Activated CD4-positive, alpha-beta T cell treated with anti-CD3 and anti-CD28 coated beads, Interleukin-2, amount 50 U/mL, for 48 hours (primary cell): ENCODE measurements around the gene SMIM24.

Experiments
- DNase-seq, 2 experiments: peaks; one replicate each; pipeline ENCODE4 v3.0.0-alpha.2; 2020

SMIM24 gene

GRCh38 chr19:3470500-3471128 is 9.7 kb downstream of the SMIM24 start:
- no peak for DNase-seq

- DNase-seq = no peak
Observed at GRCh38 chr19:3469638-3470499, 10.5 kb downstream of the SMIM24 start.

GRCh38 chr19:3468211-3468610 is 12.1 kb downstream of the SMIM24 start:
- DNase-seq = no peak

GRCh38 chr19:3467437-3468198 is 12.7 kb downstream of the SMIM24 start:
- DNase-seq = no peak

GRCh38 chr19:3466635-3467034 is 13.7 kb downstream of the SMIM24 start:
- no peak for DNase-seq

GRCh38 chr19:3465552-3465951 is 14.8 kb downstream of the SMIM24 start:
- no peak for DNase-seq

- no peak for DNase-seq
Observed at GRCh38 chr19:3464587-3465235, 15.6 kb downstream of the SMIM24 start.

- DNase-seq = no peak
Observed at GRCh38 chr19:3463714-3464586, 16.4 kb downstream of the SMIM24 start.

- DNase-seq = no peak
Observed at GRCh38 chr19:3462991-3463713, 17.2 kb downstream of the SMIM24 start.

GRCh38 chr19:3459965-3460582 is 20.3 kb downstream of the SMIM24 start:
- DNase-seq = no peak

- DNase-seq = no peak
Observed at GRCh38 chr19:3459089-3459881, 21.0 kb downstream of the SMIM24 start.

GRCh38 chr19:3458229-3459088 is 21.9 kb downstream of the SMIM24 start:
- no peak for DNase-seq

GRCh38 chr19:3457528-3458228 is 22.6 kb downstream of the SMIM24 start:
- no peak for DNase-seq

GRCh38 chr19:3456925-3457527 is 23.3 kb downstream of the SMIM24 start:
- DNase-seq = no peak

GRCh38 chr19:3455960-3456601 is 24.2 kb downstream of the SMIM24 start:
- no peak for DNase-seq

GRCh38 chr19:3455393-3455955 is 24.9 kb downstream of the SMIM24 start:
- no peak for DNase-seq
